ENCODE measurements around the gene HNF4A.

Gene HNF4A

DNA sequence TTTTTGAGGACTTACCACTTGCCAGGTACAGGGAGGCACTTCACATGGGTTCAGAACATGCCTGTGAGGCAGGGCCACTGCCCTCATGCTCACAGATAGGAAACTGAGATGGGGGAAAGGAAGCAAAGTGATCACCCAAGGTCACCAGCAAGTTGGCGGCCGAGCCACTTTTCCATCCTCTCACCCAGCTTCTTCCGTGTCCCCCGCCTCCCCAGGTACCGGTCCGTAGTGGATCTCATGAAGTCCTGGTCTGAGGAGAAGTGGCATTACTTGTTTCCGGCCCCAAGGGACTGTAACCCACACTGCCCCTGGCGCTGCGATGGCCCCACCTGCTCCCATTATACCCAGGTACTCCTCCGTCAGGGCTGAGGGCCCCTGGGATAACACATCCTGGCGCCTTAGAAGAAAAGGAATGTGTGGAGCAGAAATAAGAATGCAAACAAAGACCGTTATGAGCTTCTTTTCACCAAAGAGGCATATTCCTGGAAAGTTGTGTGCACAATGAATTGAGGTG, 12.3 kb upstream of the HNF4A start:
- TF ChIP-seq TCF12 (IDR thresholded peaks at IDR 0.05; ENCODE audit: low read depth) (no peak), TAF1 (IDR thresholded peaks at IDR 0.05; ENCODE audit: low read depth) (no peak), EP300 (IDR thresholded peaks at IDR 0.05; ENCODE audit: borderline replicate concordance) (no peak), YY1 (IDR thresholded peaks at IDR 0.05; ENCODE audit: low read depth) (no peak), CEBPB (IDR thresholded peaks at IDR 0.05) (no peak), NFIC (IDR thresholded peaks at IDR 0.05) (no peak), ZBTB7A (IDR thresholded peaks at IDR 0.05; ENCODE audit: low read depth) (no peak), EGR1 (IDR thresholded peaks at IDR 0.05) (no peak), TEAD4 (IDR thresholded peaks at IDR 0.05) (no peak), CREB1 (IDR thresholded peaks at IDR 0.05; ENCODE audit: low read depth) (no peak), FOXM1 (IDR thresholded peaks at IDR 0.05; ENCODE audit: borderline replicate concordance, low read depth) (no peak), RAD21 (IDR thresholded peaks at IDR 0.05; ENCODE audit: low read depth) (no peak)
- TF ChIP-seq, protein P1, sequence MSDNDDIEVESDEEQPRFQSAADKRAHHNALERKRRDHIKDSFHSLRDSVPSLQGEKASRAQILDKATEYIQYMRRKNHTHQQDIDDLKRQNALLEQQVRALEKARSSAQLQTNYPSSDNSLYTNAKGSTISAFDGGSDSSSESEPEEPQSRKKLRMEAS (IDR thresholded peaks at IDR 0.05), result no peak
- TF ChIP-seq, protein P2, sequence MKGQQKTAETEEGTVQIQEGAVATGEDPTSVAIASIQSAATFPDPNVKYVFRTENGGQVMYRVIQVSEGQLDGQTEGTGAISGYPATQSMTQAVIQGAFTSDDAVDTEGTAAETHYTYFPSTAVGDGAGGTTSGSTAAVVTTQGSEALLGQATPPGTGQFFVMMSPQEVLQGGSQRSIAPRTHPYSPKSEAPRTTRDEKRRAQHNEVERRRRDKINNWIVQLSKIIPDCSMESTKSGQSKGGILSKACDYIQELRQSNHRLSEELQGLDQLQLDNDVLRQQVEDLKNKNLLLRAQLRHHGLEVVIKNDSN (IDR thresholded peaks at IDR 0.05), result no peak
- TF ChIP-seq, protein P3, sequence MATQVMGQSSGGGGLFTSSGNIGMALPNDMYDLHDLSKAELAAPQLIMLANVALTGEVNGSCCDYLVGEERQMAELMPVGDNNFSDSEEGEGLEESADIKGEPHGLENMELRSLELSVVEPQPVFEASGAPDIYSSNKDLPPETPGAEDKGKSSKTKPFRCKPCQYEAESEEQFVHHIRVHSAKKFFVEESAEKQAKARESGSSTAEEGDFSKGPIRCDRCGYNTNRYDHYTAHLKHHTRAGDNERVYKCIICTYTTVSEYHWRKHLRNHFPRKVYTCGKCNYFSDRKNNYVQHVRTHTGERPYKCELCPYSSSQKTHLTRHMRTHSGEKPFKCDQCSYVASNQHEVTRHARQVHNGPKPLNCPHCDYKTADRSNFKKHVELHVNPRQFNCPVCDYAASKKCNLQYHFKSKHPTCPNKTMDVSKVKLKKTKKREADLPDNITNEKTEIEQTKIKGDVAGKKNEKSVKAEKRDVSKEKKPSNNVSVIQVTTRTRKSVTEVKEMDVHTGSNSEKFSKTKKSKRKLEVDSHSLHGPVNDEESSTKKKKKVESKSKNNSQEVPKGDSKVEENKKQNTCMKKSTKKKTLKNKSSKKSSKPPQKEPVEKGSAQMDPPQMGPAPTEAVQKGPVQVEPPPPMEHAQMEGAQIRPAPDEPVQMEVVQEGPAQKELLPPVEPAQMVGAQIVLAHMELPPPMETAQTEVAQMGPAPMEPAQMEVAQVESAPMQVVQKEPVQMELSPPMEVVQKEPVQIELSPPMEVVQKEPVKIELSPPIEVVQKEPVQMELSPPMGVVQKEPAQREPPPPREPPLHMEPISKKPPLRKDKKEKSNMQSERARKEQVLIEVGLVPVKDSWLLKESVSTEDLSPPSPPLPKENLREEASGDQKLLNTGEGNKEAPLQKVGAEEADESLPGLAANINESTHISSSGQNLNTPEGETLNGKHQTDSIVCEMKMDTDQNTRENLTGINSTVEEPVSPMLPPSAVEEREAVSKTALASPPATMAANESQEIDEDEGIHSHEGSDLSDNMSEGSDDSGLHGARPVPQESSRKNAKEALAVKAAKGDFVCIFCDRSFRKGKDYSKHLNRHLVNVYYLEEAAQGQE (IDR thresholded peaks at IDR 0.05; ENCODE audit: low read depth), result no peak

DNA sequence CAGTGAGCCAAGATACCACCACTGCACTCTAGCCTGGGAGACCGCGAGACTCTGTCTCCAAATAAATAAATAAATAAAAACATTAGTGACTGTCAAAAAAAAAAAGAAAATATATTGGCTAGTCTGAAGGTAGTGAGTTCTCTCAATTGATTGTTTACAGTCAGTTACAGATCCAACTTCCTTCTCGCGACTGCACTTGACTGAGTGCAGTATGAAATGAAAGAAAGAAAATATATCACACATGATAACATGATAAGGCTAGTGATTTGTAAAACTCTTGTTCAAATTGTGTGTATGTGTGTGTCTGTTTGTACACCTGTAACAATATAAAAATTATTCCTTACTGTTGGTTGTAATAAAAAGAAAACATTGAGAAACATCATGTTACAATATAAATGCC, 10.8 kb upstream of the HNF4A start:
- TF ChIP-seq FOXM1 (IDR thresholded peaks at IDR 0.05; ENCODE audit: borderline replicate concordance, low read depth) (no peak), CEBPB (IDR thresholded peaks at IDR 0.05) (no peak), TEAD4 (IDR thresholded peaks at IDR 0.05) (no peak), EP300 (IDR thresholded peaks at IDR 0.05; ENCODE audit: borderline replicate concordance) (no peak), TAF1 (IDR thresholded peaks at IDR 0.05; ENCODE audit: low read depth) (no peak), ZBTB7A (IDR thresholded peaks at IDR 0.05; ENCODE audit: low read depth) (no peak), YY1 (IDR thresholded peaks at IDR 0.05; ENCODE audit: low read depth) (no peak), RAD21 (IDR thresholded peaks at IDR 0.05; ENCODE audit: low read depth) (no peak), EGR1 (IDR thresholded peaks at IDR 0.05) (no peak), NFIC (IDR thresholded peaks at IDR 0.05) (no peak), CREB1 (IDR thresholded peaks at IDR 0.05; ENCODE audit: low read depth) (no peak), TCF12 (IDR thresholded peaks at IDR 0.05; ENCODE audit: low read depth) (no peak)
- TF ChIP-seq, protein P3 (IDR thresholded peaks at IDR 0.05; ENCODE audit: low read depth), result no peak
- TF ChIP-seq, protein P1 (IDR thresholded peaks at IDR 0.05), result no peak
- TF ChIP-seq, protein P2 (IDR thresholded peaks at IDR 0.05), result no peak

DNA sequence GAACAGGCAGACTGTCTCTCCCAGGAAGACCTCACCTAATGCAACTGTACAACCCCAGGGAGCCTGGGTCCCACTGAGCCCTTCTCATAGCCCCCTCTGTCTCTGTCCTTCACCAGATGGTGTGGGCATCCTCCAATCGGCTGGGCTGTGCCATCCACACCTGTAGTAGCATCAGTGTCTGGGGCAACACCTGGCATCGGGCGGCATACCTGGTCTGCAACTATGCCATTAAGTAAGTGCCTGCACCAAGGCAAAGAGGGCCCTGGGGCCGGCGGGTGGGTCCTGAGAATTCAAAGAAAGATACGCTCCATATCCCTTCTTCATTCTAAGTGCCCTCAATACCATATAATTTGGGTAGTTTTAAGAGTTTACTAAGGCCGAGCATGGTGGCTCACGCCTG, 10.4 kb upstream of the HNF4A start:
- TF ChIP-seq RAD21 (IDR thresholded peaks at IDR 0.05; ENCODE audit: low read depth) (no peak), TEAD4 (IDR thresholded peaks at IDR 0.05) (no peak), EP300 (IDR thresholded peaks at IDR 0.05; ENCODE audit: borderline replicate concordance) (no peak), YY1 (IDR thresholded peaks at IDR 0.05; ENCODE audit: low read depth) (no peak), TCF12 (IDR thresholded peaks at IDR 0.05; ENCODE audit: low read depth) (no peak), EGR1 (IDR thresholded peaks at IDR 0.05) (no peak), CREB1 (IDR thresholded peaks at IDR 0.05; ENCODE audit: low read depth) (no peak), NFIC (IDR thresholded peaks at IDR 0.05) (no peak), FOXM1 (IDR thresholded peaks at IDR 0.05; ENCODE audit: borderline replicate concordance, low read depth) (no peak), TAF1 (IDR thresholded peaks at IDR 0.05; ENCODE audit: low read depth) (no peak), ZBTB7A (IDR thresholded peaks at IDR 0.05; ENCODE audit: low read depth) (no peak), CEBPB (IDR thresholded peaks at IDR 0.05) (no peak)
- TF ChIP-seq, protein P2 (IDR thresholded peaks at IDR 0.05), result no peak
- TF ChIP-seq, protein P3 (IDR thresholded peaks at IDR 0.05; ENCODE audit: low read depth), result no peak
- TF ChIP-seq, protein P1 (IDR thresholded peaks at IDR 0.05), result no peak

Measured in Ishikawa (cell line).